ENCODE data around the gene SLC36A4. TPM values are rescaled to one million over a fixed set of nuclear protein-coding genes. Genes with fewer than 3 reads are reported as not detected.
"Not testable (repeated sequence)": the region's sequence is repeated elsewhere in the genome, so short reads cannot be mapped to it uniquely, and the experiment has no call there.

Gene SLC36A4
- total RNA-seq, result 10 to 100 TPM; 15.9 to 16.4 TPM
- polyA plus RNA-seq (2013, experiment 1 of 2), result 16.0 TPM
- polyA plus RNA-seq (2013, experiment 2 of 2), result 13.5 TPM
- total RNA-seq, result 15.0 to 45.6 (median 26.8) reads per million in 172 experiments

- H3K9me3 ChIP-seq (ENCODE audit: control insufficient read depth in 1 of 2, insufficient read depth in 1 of 2, low read length in 2 of 2), result no peaks in the 10 kb centered on the region
- no peaks in the 10 kb centered on the region for H3K27me3 ChIP-seq (ENCODE audit: control insufficient read depth in 1 of 2, insufficient read depth in 2 of 2, low read length in 2 of 2)
- Mint-ChIP-seq H3K9me3 (no peaks in the 10 kb centered on the region), H3K36me3 (ENCODE audit: low read depth) (peaks cover 7% of the 10 kb centered on the region), H3K4me1 (ENCODE audit: low read depth) (peaks cover 26% of the 10 kb centered on the region), H3K4me3 (peak within 1 kb of the TSS; percentile 94), H3K27ac (peak within 1 kb of the TSS; percentile 97), H3K27me3 (no peaks in the 10 kb centered on the region)
- ATAC-seq (ENCODE audit: poor library complexity) (peak; percentile 88), DNase-seq (peak; percentile 76 to 95 (median 80))
- H3K4me1 ChIP-seq (ENCODE audit: insufficient read depth, low read length), result peaks cover 6% of the 10 kb centered on the region
- H3K36me3 ChIP-seq (ENCODE audit: insufficient read depth, low read length), result no peaks in the 10 kb centered on the region
- intact Hi-C loops (cut with DNase I, micrococcal nuclease), result loop anchor here in 1 of 2 experiments (2.0 to 10.0 kb wide), 4 partner anchors 465 to 1295 kb away; partner anchors contain the start of genes ANKRD49, CEP295 and MRE11
- ChIA-PET POLR2A (interaction anchor here (0.6 to 2.1 kb wide), 9 partner anchors 9 to 958 kb away, joined by 3 to 11 read pairs (median 3); partner anchors contain the start of genes C11orf54, MED17 and TAF1D), CTCF (no interaction called here)
- peak within 1 kb of the TSS; percentile 85 to 90 for H3K27ac ChIP-seq (ENCODE audit: low read depth in 1 of 2, low read length in 2 of 2)
- no peak for TF ChIP-seq CTCF (IDR thresholded peaks at IDR 0.05)
- peak within 1 kb of the TSS; percentile 78 for H3K4me3 ChIP-seq (ENCODE audit: low read length)
Observed at GRCh38 chr11:93197380-93198214, at the start of gene SLC36A4. SLC36A4 (minus strand) TSS chr11:93197991; CDS start chr11:93197832, 159 bp downstream.

GRCh38 chr11:93246790-93247189 lies 49.0 kb upstream of the SLC36A4 start:
- CTCF ChIA-PET, DNase-seq: not testable (repeated sequence)

GRCh38 chr11:93244018-93244417 lies 46.2 kb upstream of the SLC36A4 start:
- H3K9me3 Mint-ChIP-seq, result no peaks in the 10 kb centered on the region
- ATAC-seq (ENCODE audit: poor library complexity), result no peak
- H3K27ac Mint-ChIP-seq, result no peak overlapping the region
- H3K9me3 ChIP-seq (ENCODE audit: control insufficient read depth in 1 of 2, insufficient read depth in 1 of 2, low read length in 2 of 2), result no peaks in the 10 kb centered on the region
- H3K4me3 Mint-ChIP-seq, result no peak overlapping the region
- no peaks in the 10 kb centered on the region for H3K36me3 ChIP-seq (ENCODE audit: insufficient read depth, low read length)
- H3K36me3 Mint-ChIP-seq (ENCODE audit: low read depth), result no peaks in the 10 kb centered on the region
- DNase-seq, result no peak
- no peak for TF ChIP-seq CTCF (IDR thresholded peaks at IDR 0.05)
- peaks cover 26% of the 10 kb centered on the region for H3K27me3 Mint-ChIP-seq
- no peaks in the 10 kb centered on the region for H3K4me1 Mint-ChIP-seq (ENCODE audit: low read depth)
- H3K27ac ChIP-seq (ENCODE audit: low read depth in 1 of 2, low read length in 2 of 2), result no peak overlapping the region
- no peak overlapping the region for H3K4me3 ChIP-seq (ENCODE audit: low read length)
- POLR2A ChIA-PET, result no interaction called here
- intact Hi-C loops (cut with DNase I, micrococcal nuclease), result no loop called here
- H3K27me3 ChIP-seq (ENCODE audit: control insufficient read depth in 1 of 2, insufficient read depth in 2 of 2, low read length in 2 of 2), result peaks cover 0 to 6% of the 10 kb centered on the region in 2 experiments
- CTCF ChIA-PET, result no interaction called here
- H3K4me1 ChIP-seq (ENCODE audit: insufficient read depth, low read length), result no peaks in the 10 kb centered on the region

More at GRCh38 chr11:93246790-93247189, 49.0 kb upstream of the SLC36A4 start:
- H3K27ac ChIP-seq (ENCODE audit: low read depth in 1 of 2, low read length in 2 of 2); H3K27ac Mint-ChIP-seq; H3K4me3 Mint-ChIP-seq; H3K4me1 ChIP-seq (ENCODE audit: insufficient read depth, low read length); H3K36me3 ChIP-seq (ENCODE audit: insufficient read depth, low read length); H3K4me3 ChIP-seq (ENCODE audit: low read length); H3K9me3 ChIP-seq (ENCODE audit: control insufficient read depth in 1 of 2, insufficient read depth in 1 of 2, low read length in 2 of 2); POLR2A ChIA-PET; H3K27me3 ChIP-seq (ENCODE audit: control insufficient read depth in 1 of 2, insufficient read depth in 2 of 2, low read length in 2 of 2); ATAC-seq (ENCODE audit: poor library complexity); H3K4me1 Mint-ChIP-seq (ENCODE audit: low read depth); intact Hi-C loops (cut with DNase I, micrococcal nuclease); H3K9me3 Mint-ChIP-seq; H3K36me3 Mint-ChIP-seq (ENCODE audit: low read depth): not testable (repeated sequence)
- peaks cover 25% of the 10 kb centered on the region for H3K27me3 Mint-ChIP-seq
